ENCODE data around the gene TMPRSS11F. TPM values are rescaled to one million over a fixed set of nuclear protein-coding genes. Genes with fewer than 3 reads are reported as not detected.
A peak's percentile ranks its signal among the peaks of the same experiment; 100 is the strongest.
"Not testable (repeated sequence)": the region's sequence is repeated elsewhere in the genome, so short reads cannot be mapped to it uniquely, and the experiment has no call there.

TMPRSS11F gene
- not detected in 2 replicates for total RNA-seq (2014; rRNA removed; shearing (Covaris generic))

DNA sequence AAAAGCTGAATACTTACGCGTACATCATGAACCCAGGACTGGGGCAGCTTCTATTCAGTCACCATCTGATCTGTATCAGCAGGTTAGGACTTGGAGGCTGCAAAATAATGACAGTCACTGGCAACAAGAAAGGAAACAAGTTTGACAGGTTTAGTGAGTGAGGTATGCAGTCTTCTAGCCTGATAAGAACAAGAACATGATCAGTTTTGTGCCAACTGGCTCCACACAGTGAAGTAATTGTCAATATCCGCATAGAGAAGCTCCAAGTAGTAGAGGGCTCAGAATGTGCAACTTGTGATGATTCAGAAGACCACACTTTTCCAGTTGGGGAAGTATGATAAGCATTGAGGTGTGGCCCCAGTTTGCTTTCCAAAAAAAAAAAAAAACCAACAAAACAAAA is at the start of gene TMPRSS11F:
TSS of gene TMPRSS11F (minus strand) at position 77 of the 400 bp plus-strand sequence. CDS start at position 28, 49 bp downstream.
- DNase-seq (ENCODE audit: low spot score), result no peak

DNA sequence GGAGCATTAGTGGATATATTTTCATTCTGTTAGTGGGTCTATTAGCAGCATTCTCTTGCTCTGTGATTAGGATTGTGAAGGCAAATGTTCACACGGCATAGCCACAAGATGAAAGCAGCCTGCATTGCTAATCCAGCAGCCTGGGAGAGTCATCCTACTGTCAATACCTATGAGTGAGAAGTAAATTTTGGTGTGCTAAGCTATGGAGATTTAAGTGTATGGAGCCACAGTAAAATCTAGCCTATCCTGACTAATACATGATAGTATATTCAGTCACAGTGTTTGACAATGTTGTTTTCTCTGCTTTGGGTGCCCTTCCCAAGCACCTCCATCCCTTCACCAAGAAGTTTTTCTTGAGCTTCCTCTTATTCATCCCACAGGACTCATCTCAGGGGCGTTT is 47.2 kb upstream of the TMPRSS11F start:
- no peak for DNase-seq (ENCODE audit: low spot score)

DNA sequence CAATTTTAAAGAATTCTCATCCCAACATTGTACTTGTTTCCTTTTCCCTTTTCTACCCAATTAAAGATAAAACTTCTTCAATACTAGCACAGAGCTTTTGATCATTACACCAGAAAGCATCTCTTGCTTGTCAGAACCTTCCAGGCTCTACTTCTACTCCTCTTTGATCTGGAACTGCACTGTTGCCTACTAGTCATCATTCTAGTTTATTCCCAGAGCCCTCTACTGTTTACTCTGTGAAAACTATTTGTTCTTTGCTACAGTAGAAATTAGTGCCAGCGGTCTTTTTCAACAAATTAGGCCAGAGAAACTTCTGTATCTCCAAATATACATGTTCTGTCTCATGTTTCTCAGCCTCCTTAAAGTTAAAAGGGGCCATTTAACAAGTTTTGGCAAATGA is 46.8 kb upstream of the TMPRSS11F start:
- DNase-seq (ENCODE audit: low spot score), result no peak

DNA sequence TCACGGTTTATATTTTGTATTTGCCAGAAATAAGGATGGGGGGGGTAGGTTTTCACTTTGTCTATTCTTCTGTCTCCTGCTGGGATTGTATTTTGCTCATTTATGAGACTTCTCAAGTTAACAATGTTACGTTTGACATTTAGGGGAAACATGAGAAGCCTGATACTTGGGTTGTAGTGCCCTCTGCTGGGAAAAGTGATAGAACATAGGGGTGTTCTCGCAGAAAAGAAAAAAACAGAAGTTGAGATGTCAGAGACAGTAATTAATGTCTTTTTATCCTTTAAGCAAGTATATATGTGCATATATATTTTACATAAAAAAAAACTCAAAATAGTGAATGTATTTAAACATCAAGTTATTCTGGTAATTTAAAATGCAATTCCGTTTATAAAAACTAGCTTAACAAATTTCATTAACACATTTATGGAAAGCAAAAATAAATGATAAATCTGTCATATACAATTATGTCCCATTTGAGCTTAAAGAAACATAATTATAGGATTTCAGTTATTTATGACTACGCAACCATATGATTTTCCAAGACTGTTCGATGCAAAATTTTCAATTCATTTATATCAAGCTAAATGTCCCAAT is 46.0 kb upstream of the TMPRSS11F start:
- peak; percentile 46 for DNase-seq (ENCODE audit: low spot score)

DNA sequence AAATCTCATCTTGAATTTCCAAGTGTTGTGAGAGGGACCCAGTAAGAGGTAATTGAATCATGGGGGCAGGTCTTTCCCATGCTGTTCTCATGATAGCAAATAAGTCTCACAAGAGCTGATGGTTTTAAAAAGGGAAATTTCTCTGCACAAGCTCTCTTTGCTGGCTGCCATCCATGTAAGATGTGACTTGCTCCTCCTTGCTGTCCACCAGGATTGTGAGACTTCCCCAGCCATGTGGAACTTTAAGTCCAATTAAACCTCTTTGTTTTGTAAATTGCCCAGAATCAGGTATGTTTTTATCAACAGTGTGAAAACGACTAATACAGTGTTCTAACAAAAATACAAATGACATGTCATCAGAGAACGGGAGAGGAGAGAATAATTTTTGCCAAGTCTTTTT is 44.7 kb upstream of the TMPRSS11F start:
- not testable (repeated sequence) for DNase-seq (ENCODE audit: low spot score)

DNA sequence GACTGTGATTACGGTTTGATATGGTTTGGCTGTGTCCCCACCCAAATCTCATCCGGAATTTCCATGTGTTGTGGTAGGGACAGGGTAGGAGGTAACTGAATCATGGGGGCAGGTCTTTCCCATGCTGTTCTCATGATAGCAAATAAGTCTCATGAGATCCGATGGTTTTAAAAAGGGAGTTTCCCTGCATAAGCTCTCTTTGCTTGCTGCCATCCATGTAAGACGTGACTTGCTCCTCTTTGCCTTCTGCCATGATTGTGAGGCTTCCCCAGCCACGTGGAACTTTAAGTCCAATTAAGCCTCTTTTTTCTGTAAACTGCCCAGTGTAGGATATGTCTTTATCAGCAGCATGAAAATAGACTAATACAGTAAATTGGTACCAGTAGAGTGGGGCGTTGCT is 42.5 kb upstream of the TMPRSS11F start:
- not testable (repeated sequence) for DNase-seq (ENCODE audit: low spot score)

DNA sequence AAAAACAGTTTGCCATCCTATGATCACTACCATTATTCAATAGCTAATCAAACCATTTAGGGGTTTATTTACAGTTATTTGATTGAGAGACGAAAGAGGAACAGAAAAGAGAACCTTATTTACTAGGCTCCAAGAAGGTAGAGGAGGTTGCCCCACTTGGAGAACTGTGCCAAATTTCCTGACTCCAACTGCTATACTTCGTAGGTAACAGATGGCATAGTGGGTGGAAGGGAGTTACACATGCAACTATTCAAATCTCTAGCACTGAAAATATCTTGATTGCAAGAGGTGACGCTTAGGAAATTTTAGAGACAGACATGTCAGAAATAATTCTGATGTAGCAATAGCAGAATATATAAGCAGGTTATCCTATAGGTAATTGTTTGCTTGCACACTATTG is 38.0 kb upstream of the TMPRSS11F start:
- no peak for DNase-seq (ENCODE audit: low spot score)

DNA sequence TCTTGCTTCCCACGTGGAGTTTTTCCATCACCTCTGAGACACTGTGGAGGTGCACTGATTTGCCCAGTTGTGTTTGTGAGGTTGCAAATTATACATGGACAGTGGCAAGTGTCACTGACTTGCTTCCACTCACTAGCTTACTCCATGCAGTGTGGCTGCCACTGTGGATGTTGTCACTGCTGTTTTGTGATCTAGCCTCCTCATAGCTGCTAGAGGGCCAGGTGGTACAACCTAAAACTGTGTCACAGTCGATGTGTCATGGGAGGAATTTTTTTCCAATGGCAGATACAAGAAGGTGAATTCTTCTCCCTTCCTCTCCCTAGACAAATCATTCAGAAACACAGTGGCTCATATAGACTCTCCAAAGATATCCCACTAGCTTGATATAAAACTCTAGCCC is 37.5 kb upstream of the TMPRSS11F start:
- DNase-seq (ENCODE audit: low spot score), result no peak

DNA sequence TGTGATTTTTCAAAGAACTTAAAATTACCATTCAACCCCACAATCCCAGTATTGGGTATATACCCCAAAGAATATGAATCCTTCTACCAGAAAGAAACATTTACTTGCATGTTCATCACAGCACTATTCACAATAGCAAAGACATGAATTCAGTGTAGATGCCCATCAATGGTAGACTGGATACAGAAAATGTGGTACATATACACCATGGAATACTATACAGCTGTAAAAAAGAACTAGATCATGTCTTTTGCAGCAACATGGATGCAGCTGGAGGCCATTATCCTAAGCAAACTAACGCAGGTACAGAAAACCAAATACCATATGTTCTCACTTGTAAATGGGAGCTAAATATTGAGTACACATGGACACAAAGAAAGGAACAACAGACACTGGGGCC is 34.1 kb upstream of the TMPRSS11F start:
- no peak for DNase-seq (ENCODE audit: low spot score)

DNA sequence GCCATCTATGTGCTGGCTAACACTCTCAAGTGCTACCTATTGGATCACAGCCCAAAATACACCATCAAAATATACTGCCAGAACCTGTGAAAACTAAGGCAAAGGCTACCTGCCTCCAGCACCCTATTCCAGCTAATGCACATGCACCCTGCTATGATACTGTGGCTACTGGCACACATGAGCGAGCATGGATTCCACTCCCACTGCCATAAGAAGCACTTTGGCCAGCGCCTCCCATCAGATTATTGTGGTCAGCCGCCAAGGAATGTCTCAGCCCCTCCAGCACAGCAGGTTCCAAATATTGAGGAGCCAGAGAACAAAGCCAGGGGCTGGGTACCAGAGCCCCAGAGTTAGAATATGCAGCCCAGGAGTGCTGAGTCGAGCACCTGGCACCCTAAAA is 32.5 kb upstream of the TMPRSS11F start:
- DNase-seq (ENCODE audit: low spot score), result no peak

DNA sequence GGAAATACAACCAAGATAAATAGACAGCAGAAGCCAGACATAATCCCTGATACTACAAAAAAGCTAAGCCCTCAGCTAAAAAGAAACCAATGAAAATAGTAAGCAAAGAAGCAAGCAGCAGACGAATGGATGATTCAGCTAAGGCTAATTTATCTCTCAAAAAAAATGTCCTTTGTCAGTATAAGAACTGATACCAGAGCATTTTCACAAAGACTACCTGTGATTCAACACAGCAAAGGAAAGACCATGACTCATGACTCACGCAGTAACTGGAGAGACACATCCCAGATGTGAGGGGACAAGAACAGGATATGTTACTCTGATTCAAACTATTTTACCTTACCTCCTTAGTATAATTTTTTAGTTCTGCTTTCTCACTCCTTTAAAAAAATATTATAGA is 22.7 kb upstream of the TMPRSS11F start:
- peak; percentile 25 for DNase-seq (ENCODE audit: low spot score)

DNA sequence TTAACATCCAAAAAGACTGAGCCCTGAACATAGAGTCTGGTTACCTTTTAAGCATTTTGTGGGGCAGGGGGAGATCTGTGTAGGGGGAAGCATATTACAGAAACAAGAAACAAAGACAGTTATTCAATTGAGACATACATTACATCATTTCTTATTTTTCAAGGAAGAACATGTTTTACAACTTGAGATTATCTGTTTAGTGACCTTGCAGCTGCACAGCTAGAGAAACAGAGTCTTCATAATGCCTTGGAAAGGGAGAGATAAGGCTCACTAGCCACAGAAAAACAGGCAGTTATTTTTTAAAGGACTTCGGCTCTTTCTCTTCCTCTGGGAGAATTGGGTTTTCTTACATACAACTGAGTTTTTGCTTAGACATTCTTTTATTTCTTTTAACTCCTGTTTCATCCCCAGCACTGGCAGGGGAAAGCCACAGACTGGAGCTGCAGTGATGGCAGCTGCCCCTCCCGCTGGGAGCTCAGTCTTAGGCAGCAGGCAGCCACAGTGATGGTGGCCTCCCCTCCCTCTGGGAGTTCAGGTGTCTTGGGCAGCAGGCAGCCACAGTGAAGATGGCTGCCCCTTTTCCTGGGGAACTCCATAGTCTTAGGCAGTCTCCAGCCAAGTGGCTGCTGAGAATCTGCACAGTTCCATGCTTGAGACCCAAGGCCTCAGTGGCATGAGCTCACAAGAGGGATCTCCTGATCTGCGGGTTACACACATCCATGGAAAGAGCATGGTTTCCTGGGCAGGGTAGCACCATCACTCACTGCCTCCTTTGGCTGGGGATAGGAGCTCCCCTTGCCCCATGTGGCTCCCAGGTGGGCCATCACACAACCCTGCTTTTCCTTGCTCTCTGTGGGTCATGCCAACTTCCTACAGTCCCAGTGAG is 19.4 kb upstream of the TMPRSS11F start:
- no peak for DNase-seq (ENCODE audit: low spot score)

DNA sequence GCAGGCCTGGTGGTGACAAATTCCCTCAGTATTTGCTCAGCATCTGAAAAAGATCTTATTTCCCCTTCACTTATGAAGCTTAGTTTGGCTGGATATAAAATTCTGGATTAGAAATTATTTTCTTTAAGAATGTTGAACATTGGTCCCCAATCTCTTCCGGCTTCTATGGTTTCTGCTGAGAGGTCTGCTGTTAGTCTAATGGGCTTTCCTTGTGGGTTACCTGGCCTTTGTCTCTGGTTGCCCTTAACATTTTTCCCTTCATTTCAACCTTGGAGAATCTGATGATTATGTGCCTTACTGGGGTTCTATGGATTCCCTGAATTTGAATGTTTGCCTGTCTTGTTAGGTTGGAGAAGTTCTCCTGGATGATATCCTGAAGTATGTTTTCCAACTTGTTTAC is 17.4 kb upstream of the TMPRSS11F start:
- no peak for DNase-seq (ENCODE audit: low spot score)

DNA sequence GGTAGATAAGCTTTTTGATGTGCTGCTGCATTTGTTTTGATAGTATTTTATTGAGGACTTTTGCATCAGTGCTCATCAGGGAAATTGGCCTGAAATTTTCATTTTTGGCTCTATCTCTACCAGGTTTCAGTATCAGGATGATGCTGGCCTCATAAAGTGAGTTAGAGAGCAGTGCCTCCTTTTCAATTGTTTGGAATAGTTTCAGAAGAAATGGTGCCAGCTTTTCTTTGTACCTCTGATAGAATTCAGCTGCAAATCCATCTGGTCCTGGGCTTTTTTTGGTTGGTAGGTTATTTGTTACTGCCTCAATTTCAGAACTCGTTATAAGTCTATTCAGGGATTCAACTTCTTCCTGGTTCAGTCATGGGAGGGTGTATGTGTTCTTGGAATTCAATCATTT is 15.6 kb upstream of the TMPRSS11F start:
- no peak for DNase-seq (ENCODE audit: low spot score)

DNA sequence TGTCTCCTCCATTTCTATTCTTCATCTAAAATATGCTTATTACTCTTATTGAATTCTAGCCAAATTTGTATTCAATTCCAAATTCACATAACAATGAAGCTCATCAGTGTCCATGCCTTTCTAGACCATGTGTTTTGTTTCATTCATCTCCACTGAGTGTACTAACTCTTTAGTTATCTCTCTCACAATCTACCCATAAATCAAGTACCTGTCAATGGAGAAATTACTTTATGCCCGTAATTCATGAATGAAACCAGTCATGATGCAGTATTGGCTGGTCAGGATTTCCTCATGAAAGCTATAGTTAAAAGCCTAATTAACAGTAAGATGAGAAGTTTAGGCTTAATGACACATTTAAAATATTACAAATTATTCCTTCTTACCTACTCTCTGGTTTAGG is 12.2 kb upstream of the TMPRSS11F start:
- DNase-seq (ENCODE audit: low spot score), result no peak

DNA sequence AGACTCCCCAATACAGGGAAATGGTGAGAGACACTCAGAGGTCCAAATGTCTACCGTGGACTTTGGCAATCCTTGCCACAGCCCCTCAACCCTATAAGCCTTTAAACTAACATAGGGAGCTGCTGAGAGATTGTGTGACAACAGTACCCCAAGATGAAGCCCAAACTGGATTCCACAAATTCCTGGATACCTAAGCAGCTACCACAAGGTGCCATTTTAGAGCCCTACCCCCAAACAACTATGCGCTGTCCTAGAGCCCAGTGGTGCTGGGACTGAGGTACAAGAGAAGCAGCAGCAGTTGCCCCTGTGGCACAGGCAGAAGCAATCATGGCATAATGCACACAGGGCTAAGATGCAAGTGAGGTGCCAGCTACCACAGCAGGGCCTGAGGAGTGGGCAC is 2.7 kb upstream of the TMPRSS11F start:
- no peak for DNase-seq (ENCODE audit: low spot score)

DNA sequence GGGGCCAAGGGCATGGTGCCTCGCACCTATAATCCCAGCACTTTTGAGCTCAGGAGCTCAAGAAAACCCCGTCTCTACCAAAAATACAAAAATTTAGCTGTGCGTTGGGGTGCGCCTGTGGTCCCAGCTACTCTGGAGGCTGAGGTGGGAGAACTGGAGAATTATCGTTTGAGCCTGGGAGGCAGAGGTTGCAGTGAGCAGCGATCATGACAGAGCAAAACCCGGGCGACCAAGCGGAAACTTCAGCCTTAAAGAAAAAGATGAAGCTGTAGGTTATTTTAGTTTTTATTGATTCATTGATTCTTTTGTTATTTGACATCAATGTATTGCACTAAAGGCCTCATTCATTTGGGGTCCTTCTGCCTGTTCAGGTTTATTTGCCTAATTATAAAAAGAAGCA is 5.4 kb downstream of the TMPRSS11F start:
- no peak for DNase-seq (ENCODE audit: low spot score)

DNA sequence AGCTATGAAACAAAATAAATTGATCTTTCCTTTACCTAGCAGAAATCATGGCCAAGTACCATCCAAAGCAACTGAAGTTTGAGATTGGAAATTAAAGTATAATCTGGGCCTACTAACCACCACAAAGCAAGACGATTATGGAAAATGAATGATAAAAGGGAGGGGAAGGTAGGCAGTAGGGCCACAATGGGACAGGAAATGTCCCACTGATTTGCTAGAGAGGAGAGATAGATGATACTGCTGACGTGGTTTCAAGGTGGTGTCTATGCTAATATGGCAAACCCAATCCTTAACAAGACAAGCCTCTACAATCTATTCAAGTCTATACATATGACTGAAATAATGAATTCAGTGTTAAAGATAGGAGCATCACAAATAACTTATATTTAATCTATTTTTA is 6.1 kb downstream of the TMPRSS11F start:
- DNase-seq (ENCODE audit: low spot score), result no peak

DNA sequence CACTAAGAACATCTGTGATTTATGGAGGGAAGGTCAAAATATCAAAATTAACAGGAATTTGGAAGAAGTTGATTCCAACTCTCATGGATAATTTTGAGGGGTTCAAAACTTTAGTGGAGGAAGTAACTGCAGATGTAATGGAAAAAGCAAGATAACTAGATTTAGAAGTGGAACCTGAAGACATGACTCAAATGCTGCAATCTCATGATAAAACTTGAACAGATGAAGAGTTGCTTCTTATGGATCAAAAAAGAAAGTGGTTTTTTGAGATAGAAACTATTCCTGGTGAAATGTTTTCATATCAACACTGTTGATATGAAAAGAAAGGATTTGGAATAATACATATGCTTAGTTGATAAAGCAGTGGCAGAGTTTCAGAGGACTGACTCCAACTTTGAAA is 9.7 kb downstream of the TMPRSS11F start:
- DNase-seq (ENCODE audit: low spot score), result no peak

DNA sequence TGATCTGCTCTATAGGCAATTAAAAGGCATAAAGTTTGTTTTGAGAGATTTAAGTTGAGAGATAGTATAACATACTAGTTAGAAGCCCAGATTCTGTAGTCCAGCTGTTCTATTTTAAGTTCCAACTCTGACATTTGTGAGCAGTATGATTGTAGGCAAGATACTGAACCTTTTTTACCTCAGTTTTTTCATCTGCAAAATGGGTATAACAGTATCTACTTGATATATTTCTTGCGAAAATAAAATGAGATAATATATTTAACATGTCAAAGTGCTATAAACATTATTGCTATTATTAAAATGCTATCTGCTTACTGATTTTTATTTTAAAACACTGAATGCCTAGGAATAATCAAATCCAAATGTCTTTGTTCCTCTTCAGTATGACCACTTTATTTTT is 19.2 kb downstream of the TMPRSS11F start:
- DNase-seq (ENCODE audit: low spot score), result no peak

DNA sequence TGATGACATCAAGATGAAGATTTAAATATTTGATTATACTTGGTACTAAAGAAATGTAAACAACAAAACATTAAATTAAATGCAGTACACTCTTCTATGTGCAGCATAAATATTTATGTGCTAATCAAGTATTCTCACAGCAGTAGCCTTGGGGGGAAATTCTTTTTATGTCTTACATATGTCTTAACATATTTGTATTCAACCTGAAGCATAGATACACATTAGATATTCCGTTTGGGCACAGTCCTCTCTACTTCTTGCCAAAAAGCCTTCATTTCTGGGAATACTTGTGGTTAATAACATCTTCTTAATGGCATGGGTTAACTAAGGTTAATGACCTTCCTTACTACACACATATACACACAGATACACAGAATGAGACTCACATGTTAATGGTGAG is 19.8 kb downstream of the TMPRSS11F start:
- no peak for DNase-seq (ENCODE audit: low spot score)

DNA sequence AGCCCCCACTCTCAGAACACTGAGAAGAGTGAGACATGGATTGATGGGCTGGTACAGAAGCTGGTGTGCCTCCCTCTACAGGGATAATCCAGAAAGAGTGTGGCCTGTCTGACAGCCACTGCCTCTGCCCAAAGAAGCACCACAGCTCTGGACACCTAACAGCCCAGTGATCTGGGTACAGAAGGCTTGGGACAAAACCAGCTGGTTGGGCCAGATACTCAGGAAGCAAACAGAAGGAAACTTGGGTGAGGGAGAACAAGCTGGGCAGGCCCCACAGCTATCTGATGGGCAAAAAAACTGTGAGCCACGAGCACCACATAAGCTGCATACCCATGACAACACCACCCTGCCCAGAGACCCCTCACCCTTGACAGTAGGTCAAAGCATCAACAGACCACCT is 46.9 kb downstream of the TMPRSS11F start:
- no peak for DNase-seq (ENCODE audit: low spot score)

DNA sequence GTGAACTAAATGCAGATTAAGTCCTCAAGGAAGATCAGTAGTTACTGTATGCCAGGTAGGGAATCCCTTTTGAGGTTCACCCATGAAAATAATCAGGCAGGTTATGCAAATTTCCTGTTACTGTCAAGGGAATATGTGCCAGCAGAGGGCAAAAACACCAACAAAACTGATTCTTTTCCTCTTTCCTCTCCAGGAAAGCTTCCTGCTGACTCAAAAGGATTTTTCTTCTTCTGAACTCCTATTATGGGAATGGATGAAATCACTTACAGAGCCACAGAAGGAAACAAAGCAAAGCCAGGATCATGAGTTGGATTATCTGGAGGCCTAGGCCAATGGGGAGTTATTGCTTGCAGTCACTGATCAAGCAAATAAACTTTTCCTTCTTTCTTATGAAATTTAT is 49.7 kb downstream of the TMPRSS11F start:
- no peak for DNase-seq (ENCODE audit: low spot score)
